NCI-H1092 (cell line): ENCODE measurements around the gene GRHL3.

ENCODE experiments used
- DNase-seq: peaks from one replicate; lab custom pipeline; 2025; lab: John Stamatoyannopoulos, UW

GRHL3 gene

DNA sequence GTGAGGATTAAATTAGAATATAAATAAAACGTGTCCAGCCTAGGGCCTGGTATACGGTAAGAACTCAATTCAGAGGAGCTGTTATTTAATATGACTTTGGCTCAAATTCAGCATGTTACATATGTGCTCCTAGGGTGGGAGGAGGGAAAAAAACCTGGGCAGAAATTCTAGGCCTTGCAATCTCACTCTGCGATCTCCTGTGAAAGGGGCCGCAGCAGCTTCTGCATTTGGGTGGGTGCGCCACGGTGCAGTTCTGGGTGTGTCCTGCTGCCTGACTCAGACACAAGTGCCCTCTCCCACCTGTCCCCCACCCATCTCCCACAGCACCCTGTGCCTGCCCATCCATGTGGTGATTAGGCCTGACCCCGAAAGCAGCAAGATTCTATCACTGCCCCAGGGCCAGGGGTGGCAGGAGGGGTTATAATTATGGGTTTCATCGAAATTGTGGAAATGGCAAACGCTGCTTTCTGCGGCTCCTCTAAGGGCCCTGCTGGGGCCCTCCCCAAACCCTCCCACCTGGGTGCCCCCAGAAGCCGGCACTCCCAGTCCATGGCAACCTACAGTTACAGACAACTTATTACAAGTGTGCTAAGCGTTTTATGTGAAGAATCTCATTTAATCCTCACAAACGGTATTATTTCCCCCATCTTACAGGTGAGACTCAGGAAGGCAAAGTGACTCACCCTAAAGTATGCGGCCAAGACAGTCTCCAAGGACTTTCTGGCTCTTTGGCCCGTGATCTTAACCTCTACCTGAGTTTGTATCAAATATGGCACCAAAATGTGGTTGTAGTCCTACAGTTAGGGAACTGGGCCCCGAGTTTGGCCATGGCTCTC, 25.5 kb upstream of the GRHL3 start:
- no peak for DNase-seq

DNA sequence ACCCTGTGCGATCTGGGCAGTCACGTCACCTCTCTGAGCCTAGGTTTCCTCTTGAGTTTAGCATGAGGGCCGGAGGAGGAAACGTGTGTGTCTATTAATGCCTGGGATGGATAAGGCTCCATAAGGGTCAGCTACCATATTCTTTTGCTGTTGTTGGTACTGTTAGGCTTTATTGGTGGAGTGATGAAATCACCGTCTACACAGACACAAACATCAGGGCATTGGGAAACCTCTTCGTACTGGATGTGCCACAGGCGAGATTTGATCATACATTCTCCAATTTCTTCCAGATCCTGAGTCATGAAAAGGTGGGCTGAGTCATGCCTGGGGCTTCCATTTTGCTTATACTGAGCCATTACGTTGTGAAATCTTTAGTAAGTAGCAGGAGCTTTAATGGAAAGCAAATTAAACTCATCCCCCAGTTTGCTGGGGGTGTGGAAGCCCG, 24.9 kb upstream of the GRHL3 start:
- DNase-seq, result no peak

DNA sequence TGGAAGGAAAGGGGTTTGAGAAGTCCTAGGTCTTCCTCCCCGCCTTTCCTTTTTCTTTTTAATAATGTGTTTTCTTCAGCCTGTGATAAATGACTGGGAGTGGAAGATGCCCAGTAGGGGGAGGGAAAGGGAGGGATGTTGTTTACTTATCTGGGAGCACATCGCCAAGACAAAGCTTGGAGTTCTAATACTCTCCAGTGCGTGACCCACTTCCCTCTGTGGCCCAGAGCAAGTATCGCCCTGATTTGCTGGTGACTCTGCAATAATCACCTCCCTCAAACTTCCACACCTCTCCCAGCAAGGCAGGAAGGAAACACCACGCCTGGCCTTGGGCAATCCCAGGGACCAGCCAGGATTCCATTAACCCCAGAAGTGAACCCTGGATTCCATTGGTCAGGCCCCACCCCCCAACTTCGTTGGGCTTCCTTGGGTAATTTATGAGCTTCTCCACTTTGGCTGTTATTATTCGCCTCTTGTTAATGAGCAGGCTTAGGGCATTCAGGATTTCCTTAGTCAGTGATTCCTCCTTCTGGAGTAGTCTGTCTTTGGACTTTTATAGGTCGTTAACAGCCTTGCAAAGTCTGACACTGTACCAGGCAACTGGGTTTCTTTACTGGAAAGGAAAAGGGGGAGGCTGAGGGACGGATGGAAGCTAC, 24.3 kb upstream of the GRHL3 start:
- no peak for DNase-seq

DNA sequence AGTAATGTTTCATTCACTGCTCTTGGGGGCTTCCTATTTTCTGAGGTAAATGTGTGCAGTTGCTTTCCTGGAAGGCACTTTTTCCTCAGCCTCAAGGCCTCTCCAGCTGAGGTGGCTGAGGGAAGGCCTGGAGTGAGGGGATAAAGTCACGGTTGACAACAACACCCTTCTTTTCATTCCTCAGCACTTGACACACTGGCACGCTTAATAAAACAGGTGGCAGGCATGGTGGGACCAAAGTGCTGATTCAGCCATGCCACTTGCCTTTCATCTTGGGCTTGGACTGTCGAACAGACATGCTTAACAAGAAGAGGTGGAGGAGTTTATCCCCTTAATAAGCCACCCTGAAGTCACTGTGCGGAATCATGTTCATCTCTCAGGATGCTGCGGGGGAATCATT, 23.6 kb upstream of the GRHL3 start:
- no peak for DNase-seq

DNA sequence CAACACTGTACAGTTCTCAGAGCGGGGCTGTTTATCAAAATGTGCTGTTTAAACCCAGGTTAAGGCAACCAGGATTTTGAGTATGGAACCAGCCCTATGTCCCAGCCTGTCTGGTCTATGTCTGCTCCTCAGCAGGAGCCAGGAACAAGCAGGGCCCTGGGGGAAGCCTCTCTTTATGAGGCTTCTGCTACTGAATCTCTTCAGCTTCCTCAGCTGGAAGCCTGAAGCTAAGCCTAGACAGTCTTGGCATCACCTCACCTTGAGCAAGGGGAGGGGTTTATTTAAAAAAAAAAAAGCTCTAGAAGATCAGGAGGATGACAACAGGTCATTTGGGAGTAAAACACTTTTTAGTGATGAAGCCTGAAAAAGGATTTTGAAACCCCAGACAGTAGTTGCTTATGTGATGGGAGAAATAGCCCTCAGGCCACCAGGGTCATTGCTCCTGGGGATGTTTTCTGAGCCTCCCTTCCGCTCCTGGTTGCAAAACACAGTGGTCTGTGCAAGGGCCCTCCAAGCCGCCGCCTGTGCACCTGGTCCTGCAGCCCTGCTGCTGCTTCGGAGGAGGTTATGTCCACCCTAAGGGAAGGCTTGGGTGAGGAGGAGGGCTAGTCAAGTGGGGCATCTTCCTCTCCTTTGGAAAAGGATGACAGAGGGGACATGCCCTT, 21.8 kb upstream of the GRHL3 start:
- no peak for DNase-seq

DNA sequence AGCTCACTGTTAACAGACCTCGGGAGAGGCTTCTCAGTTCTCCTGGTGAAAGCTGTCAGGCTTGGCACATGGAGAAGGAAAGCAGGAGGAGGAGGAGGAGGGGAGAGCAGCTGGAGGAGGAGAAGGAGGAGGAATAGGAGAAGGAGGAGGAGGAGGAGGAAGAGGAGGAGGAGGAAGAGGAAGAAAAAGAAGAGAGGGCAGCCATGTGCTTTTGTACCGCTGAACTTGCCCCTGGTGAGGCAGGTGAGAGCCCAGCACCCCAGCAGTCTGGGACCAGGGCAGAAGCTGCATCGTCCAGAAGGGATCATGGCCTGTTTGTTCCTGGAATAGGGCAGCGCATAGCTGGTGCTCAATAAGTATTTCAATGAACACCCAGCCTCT, 21.3 kb upstream of the GRHL3 start:
- DNase-seq, result no peak

DNA sequence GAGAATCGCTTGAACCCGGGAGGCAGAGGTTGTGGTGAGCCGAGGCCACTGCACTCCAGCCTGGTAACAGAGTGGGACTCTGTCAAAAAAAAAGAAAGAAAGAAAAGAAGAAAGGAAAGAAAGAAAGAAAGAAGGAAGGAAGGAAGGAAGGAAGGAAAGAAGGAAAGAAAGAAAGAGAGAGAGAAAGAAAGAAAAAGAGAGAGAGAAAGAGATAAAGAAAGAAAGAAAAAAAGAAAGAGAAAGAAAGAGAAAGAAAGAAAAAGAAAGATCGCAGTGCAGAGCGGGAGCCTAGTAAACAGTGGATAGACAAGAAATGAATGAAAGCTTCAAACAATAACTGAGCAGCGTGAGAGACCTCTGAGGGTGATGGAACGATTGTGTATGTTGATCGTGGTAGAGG, 20.6 kb upstream of the GRHL3 start:
- no peak for DNase-seq

DNA sequence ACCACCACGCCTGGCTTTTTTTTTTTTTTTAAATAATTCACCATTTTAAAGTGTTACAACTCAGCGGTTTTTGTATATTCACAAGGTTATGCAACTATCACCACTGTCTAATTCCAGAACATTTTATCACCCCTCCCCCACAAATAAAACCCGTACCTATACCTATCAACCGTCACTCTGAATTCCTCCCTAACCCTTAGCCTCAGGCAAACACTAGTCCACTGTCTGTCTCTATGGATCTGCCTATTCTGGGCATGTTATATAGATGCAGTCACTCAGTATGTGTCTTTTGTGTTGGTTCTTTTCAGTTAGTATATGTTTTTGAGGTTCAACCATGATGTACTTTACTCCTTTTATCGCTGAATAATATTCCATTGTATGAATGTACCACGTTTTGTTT, 19.3 kb upstream of the GRHL3 start:
- no peak for DNase-seq

DNA sequence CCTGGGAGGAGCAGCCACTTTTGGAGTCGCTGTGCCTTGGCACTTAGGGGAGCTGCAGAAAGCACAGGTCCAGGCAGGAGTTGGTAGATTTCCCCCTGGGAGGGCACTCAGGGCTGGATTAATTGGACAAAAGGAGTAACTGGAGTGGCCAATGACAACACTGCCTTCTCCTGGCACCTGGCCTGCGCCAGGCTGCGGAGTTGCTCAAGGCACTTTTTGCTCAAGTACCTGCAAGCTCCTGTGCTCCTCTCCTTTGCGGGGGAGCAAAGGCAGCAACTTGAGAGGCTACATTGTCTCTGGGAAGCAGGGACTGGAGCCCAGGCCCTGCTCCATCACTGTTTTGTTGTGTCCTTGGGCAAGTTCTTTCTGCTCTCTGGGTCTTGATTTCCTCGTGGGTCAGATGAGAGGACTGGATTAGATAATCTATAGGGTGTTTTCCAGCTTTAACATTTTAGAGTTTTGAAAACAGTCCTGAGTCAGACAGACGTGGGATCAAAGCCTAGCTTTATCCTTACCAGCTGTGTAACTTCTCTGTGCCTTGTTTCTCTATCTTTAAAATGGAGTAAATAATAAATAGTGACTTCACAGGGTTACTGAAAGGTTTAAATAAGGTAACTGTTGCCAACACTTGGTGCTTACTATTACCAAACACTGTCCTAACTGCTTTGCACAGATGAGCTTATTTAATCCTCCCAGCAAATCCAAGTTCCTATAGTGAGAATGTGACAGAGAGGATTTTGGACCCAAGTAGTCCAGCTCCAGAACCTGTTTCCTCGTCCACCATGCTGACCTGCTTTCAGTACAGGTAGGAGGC, 18.0 kb upstream of the GRHL3 start:
- no peak for DNase-seq

DNA sequence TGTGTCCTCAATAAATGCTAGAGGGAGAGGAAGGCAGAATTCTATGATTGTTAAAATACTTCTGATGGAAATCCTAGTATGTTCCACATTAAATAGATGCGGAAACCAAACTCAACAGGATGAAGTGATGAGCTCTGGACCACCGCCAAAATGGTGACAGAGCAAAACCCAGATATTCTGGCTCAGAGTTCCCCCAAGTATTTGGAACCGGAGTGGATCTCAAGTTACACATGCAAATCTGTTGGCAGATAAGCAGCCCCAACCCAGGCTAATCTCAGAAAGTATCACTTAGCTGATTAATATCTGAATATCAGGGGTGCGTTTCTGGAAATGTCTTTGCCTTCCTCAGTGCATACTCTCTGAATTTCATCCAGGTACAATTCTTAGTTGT, 17.4 kb upstream of the GRHL3 start:
- no peak for DNase-seq

DNA sequence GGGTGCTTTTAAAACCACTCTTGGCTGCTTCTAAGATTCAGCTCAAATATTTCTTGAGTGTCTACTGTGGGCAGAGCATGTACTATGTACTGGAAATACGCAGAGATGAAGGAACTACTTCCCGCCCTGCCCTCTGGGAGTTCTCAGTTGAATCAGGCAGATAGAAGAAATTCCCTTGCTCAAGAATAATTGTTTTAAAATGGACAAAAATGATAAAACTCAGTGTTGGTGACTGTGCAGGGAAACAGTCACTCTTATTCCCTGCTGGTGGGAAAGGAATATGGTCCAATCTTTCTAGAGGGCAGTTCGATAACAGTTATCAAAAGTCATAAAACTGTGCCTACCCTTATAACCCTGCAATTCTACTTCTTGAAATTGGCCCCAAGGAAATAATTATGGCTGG, 16.9 kb upstream of the GRHL3 start:
- no peak for DNase-seq

DNA sequence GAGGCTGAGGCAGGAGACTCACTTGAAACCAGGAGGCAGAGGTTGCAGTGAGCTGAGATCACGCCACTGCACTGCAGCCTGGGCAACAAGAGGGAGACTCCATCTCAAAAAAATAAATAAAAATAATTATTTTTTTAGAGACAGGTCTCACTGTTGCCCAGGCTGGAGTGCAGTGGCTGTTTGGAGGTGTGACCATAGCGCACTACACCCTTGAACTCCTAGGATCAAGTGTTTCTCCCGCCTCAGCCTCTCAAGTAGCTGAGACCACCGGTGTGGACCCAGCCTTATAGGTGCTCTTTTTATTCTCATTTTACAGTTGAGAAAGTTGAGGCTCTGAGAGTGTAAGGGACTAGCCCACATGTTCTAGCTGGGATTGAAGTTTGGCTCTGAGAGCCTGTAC, 15.6 kb upstream of the GRHL3 start:
- no peak for DNase-seq

DNA sequence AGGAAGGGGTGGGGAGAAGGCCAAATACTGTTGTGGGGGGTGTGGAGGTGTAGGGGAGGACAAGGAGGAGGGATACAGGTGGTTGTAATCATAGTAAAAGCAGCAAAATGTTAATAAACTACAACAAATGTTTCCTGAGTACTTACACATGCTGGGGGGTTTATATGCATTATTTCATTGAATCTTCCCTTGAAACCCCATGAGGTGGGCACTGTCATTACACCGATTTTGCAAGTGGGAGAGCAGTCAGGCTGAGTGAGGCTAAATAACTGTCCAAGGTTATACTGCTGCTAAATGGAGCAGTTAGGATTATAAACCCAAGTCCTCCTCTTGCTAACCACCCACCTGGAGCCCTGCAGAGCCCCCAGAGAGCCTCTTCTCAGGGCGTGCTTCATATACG, 14.4 kb upstream of the GRHL3 start:
- DNase-seq, result no peak

DNA sequence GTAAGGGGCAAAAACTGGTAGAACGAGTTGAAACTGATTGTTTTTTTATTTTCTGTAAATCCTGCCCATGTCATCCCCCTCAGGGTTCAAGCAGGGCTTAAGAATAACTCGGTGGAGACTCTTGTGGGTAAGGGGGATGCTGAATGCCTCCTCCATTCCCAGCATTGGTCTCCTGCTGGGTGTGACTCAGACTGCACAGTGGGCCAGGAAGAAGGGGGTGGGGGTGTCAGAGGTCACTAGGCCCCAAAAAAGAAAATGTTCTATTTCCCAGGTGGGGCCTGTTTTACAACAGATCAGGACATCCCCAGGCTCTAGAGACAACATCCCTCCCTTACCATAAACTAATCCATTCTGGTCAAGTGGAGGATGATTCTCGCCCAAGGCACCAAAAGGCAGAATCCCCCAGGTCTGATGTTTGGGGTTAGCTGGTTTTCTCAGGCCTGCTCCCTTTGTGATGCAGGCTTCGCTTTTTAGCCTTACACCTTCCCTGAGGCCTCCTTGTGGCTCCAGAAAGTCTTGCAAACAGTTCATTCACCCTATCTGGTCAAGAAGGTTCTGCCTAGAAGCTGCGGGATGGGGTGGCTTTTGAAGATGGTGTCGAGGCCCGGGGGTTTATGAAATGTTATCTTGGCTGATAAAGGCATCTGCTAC, 10.7 kb upstream of the GRHL3 start:
- no peak for DNase-seq

DNA sequence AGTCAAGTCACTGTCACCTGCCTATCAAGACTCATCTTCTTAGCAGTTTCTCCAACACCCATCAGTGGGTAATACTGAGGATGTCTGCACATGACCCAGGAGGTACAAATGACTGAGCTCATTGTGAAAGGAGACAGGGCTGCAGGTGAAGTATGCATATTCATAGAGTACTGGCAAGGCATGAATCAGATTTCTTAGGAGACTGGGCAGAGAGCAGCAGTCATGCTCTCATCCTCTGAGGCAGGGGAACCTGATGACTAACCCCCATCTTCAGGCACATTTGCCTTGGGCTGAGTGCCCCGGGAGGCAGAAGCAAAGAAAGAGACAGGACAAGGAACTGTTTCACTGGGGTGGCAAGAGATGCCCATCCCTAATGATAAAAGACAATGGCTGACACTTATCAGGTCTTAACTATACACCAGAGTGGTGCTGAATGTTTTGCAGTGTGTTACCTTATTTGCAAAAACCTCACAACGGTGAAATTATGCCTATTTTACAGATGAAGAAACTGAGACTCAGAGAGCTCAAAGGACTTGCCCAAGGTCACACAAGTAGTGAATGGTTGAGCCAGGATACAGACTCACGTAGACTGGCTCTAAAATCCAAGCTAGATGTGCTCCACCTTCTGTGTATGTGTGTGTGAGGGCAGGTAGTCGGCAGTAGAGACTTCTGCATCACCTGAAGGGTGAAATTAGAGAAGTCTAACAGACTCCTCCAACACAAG, 9.2 kb upstream of the GRHL3 start:
- no peak for DNase-seq

DNA sequence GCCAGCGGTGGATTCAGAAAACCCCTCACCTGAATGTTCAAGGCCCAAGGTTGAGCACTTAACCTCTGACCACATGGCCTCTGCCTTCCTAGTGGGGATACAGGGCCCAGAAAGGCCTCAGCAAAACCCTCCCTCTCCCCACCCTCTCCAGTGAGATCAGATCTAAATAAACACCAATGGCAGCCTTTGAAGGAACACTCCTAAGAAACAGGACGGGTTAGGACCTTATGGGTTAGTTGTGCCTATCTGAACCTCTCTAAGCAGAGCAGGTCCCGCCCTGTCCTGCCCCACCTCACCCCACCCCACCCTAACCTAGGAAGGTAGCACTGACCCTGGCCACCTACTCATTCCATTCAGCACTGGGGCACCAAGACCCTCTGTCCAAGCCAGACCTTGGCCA, 7.9 kb upstream of the GRHL3 start:
- DNase-seq, result no peak

DNA sequence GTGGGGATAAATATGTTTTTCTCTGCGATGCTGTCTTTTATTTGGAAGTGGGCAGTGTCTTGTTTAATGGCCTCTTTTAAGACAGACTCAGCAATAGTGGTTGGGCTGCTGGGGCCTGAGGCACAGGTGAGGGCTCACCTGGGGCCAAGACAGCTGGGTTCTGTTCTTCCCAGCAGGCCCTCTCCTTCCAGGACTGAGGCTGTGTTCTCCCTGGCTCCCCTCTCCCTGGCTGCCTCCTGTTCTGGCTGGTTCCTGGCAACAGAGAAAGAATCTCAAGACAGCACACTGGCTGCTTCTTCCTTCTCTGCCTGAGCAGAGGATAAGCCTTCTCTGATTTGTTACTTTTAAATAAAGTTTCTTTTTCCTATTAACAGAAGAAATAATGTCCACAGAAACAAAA, 7.4 kb upstream of the GRHL3 start:
- DNase-seq, result no peak

DNA sequence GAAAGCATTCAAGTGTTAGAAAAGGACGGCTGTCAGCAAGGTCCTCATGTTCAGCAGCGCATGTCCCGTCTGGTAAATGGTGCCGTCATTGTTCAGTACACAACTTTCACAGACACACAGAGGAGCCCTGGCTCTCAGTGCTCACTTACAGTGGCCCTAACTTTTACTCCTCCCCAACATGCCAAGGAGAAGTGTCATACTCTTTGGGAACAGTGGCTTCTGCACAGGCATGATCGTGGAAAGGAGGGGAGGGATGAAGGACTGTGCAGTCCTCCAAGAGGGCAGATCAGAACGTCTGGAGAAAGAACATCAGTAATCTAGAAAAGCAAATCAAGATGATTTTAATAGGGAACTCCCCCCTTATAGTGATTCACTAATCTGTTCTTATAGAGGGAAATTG, 3.8 kb upstream of the GRHL3 start:
- DNase-seq, result no peak

DNA sequence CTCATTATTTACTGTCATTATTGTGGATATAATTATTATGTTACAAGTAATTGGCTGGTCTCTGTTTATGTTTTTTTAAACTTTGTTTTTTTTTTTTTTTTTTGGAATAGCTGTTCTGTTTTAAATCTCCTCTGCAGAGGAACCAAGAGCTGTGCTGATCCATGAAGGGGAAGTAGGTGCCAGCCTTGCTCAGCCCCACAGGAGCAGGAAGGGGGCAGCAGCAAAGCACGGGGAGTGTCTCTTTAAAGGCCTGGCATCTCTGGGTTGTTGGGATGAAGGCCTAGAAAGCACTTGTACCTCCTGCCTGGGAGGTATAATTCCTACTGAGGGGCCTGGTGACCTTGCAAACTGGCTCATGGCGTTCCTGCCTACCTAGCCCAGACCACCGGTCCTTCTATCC, 2.5 kb upstream of the GRHL3 start:
- DNase-seq, result no peak

DNA sequence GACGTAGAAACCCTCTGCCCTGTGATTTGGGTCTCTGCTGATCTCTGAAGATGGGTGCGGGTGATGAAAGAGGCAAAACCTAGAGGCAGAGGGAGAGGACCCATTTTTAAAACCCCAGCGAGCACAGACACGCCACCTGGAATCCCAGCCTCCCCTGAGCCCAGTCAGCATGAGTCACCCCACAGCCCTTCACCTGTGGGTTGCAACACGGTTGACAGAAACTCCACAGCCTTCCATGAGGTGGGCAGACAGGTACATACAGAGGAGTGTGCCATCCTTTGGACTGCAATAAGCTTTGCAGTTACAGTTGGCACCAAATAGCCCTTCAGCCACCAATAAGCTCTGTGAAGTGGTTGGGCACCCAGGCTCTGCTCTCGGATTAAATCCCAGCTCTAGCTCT, 2.1 kb upstream of the GRHL3 start:
- no peak for DNase-seq

DNA sequence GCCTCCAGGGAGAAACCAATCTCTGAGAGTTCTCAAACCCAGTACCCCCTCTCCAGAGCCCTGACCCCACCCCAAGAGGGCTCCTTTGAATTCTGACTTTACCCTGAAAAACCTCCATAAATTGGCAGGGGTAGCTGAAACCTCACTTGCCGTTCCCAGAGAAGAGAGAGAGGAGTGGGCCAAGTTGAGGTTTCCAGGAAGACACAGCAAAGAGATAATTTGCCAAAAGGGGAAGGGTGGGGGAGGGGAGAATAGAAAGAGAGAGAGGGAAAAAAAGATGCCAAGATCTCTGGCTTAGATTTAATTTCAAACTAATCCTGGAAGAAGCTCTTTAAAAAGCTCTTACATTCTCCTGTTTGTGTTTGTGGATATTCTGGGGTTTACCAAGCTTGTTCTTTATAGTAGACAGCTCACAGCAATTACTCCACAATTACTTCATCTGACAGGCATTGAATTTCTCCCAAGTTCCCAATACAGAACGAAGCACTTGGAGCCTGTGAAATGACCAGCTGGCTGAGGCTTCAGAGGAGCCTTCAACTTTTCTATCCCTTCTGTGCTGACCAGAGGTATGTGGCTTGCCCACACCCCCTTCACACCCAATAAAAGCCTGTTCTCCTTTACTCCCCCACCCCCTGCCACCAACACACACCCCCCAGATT, 1.1 kb upstream of the GRHL3 start:
- no peak for DNase-seq
